ENCODE results near the gene MYO18B.

The MYO18B gene

GRCh38 chr22:25760848-25761595, 19.0 kb downstream of the MYO18B start:
- TF ChIP-seq CTCF (IDR thresholded peaks at IDR 0.05; ENCODE audit: low read depth, low read length), result no peak
- in situ Hi-C loops (cut with HindIII; ENCODE audit: low sequenced_read_pairs), result no loop called here
- no peak overlapping the region for H3K4me3 ChIP-seq (ENCODE audit: low read depth, low read length)
- DNase-seq (ENCODE audit: low read depth, low spot score), result no peak

GRCh38 chr22:25762147-25762546, 20.2 kb downstream of the MYO18B start:
- TF ChIP-seq CTCF (IDR thresholded peaks at IDR 0.05; ENCODE audit: low read depth, low read length), result no peak
- DNase-seq (ENCODE audit: low read depth, low spot score), result no peak
- no peak overlapping the region for H3K4me3 ChIP-seq (ENCODE audit: low read depth, low read length)
- in situ Hi-C loops (cut with HindIII; ENCODE audit: low sequenced_read_pairs), result no loop called here

- no peak overlapping the region for H3K4me3 ChIP-seq (ENCODE audit: low read depth, low read length)
- no peak for TF ChIP-seq CTCF (IDR thresholded peaks at IDR 0.05; ENCODE audit: low read depth, low read length)
- no peak for DNase-seq (ENCODE audit: low read depth, low spot score)
- in situ Hi-C loops (cut with HindIII; ENCODE audit: low sequenced_read_pairs), result no loop called here
These were observed 21.3 kb downstream of the MYO18B start for GRCh38 chr22:25763239-25763777.

- TF ChIP-seq CTCF (IDR thresholded peaks at IDR 0.05; ENCODE audit: low read depth, low read length), result no peak
- in situ Hi-C loops (cut with HindIII; ENCODE audit: low sequenced_read_pairs), result no loop called here
- H3K4me3 ChIP-seq (ENCODE audit: low read depth, low read length), result no peak overlapping the region
- DNase-seq (ENCODE audit: low read depth, low spot score), result no peak
These were observed 22.5 kb downstream of the MYO18B start for GRCh38 chr22:25764270-25765015.

GRCh38 chr22:25765016-25765367, 23.0 kb downstream of the MYO18B start:
- DNase-seq (ENCODE audit: low read depth, low spot score), result no peak
- H3K4me3 ChIP-seq (ENCODE audit: low read depth, low read length), result no peak overlapping the region
- in situ Hi-C loops (cut with HindIII; ENCODE audit: low sequenced_read_pairs), result no loop called here
- no peak for TF ChIP-seq CTCF (IDR thresholded peaks at IDR 0.05; ENCODE audit: low read depth, low read length)

GRCh38 chr22:25765801-25766200, 23.8 kb downstream of the MYO18B start:
- no peak for TF ChIP-seq CTCF (IDR thresholded peaks at IDR 0.05; ENCODE audit: low read depth, low read length)
- no peak for DNase-seq (ENCODE audit: low read depth, low spot score)
- no peak overlapping the region for H3K4me3 ChIP-seq (ENCODE audit: low read depth, low read length)
- in situ Hi-C loops (cut with HindIII; ENCODE audit: low sequenced_read_pairs), result no loop called here

Measured in astrocyte of the spinal cord (primary cell).